Naive thymus-derived CD4-positive, alpha-beta T cell (primary cell): ENCODE measurements around the gene BOLA2B. TPM values are rescaled to one million over a fixed set of nuclear protein-coding genes. Genes with fewer than 3 reads are reported as not detected.

Source experiments
- polyA plus RNA-seq, 2 donors: library from polyadenylated mRNA; unstranded; fragments of 300-500 nt; fragmentation: Illumina TruSeq; gene quantifications; one replicate each; pipeline ENCODE4 v1.2.3, GENCODE V29; 2021
- total RNA-seq, 6 experiments: library from RNA in 5 of 6; stranded (reverse) in 5 of 6; gene quantifications; 1 replicate in 5 of 6; 2 replicates in 1 of 6; pipeline ENCODE4 v1.2.3 and lab custom pipeline; 2021 to 2026

Gene BOLA2B
- total and polyA plus RNA-seq, 7 experiments from 2014 or later = 51.3 to 205 (median 72.1) TPM

Other genes with a start within 250 kb of the BOLA2B start
- gene TMEM219, start 231.6 kb downstream of the BOLA2B start, total RNA-seq = 10 to 100 TPM; 64.3 to 89.7 (median 74.0) TPM
- 100 to 1,000 TPM; 205 to 212 TPM for gene TMEM219, start 231.6 kb downstream of the BOLA2B start, polyA plus RNA-seq
- gene TAOK2, start 219.8 kb downstream of the BOLA2B start, total RNA-seq = 10 to 100 TPM; 19.4 to 48.5 (median 42.9) TPM
- gene TAOK2, start 219.8 kb downstream of the BOLA2B start, polyA plus RNA-seq = 1 to 10 TPM; 2.9 to 8.1 TPM
- gene HIRIP3, start 198.0 kb downstream of the BOLA2B start, total RNA-seq = 10 to 100 TPM; 14.4 to 37.6 (median 17.2) TPM
- 10 to 100 TPM; 22.6 to 32.9 TPM for gene HIRIP3, start 198.0 kb downstream of the BOLA2B start, polyA plus RNA-seq
- 100 to 1,000 TPM in 2 of 5 experiments, 10 to 100 TPM in 3; 71.7 to 141 (median 95.8) TPM for gene INO80E, start 197.4 kb downstream of the BOLA2B start, total RNA-seq
- gene INO80E, start 197.4 kb downstream of the BOLA2B start, polyA plus RNA-seq = 1 to 10 TPM; 4.3 to 9.3 TPM
- gene DOC2A, start 182.6 kb downstream of the BOLA2B start, total RNA-seq = under 1 TPM in 2 of 5 experiments, not detected in 3; 0.46 to 0.54 TPM
- under 1 TPM in 1 of 2 donors, not detected in 1; 0.18 TPM for gene DOC2A, start 182.6 kb downstream of the BOLA2B start, polyA plus RNA-seq
- not detected for gene C16orf92, start 170.5 kb downstream of the BOLA2B start, total RNA-seq
- not detected for gene C16orf92, start 170.5 kb downstream of the BOLA2B start, polyA plus RNA-seq
- gene TLCD3B, start 162.4 kb downstream of the BOLA2B start, total RNA-seq = 1 to 10 TPM in 2 of 5 experiments, not detected in 3; 1.2 to 2.3 TPM
- gene TLCD3B, start 162.4 kb downstream of the BOLA2B start, polyA plus RNA-seq = not detected
- gene ALDOA, start 127.9 kb downstream of the BOLA2B start, total RNA-seq = 1,000 to 10,000 TPM in 1 of 5 experiments, 100 to 1,000 TPM in 4; 356 to 1,619 (median 584) TPM
- 1,000 to 10,000 TPM in 1 of 2 donors, 100 to 1,000 TPM in 1; 955 to 1,316 TPM for gene ALDOA, start 127.9 kb downstream of the BOLA2B start, polyA plus RNA-seq
- gene PPP4C, start 117.7 kb downstream of the BOLA2B start, total RNA-seq = 100 to 1,000 TPM in 2 of 5 experiments, 10 to 100 TPM in 3; 68.4 to 143 (median 86.0) TPM
- gene PPP4C, start 117.7 kb downstream of the BOLA2B start, polyA plus RNA-seq = 100 to 1,000 TPM; 176 TPM
- gene TBX6, start 101.7 kb downstream of the BOLA2B start, total RNA-seq = 1 to 10 TPM; 1.5 to 3.3 (median 1.6) TPM
- under 1 TPM in 1 of 2 donors, not detected in 1; 0.38 TPM for gene TBX6, start 101.7 kb downstream of the BOLA2B start, polyA plus RNA-seq
- 100 to 1,000 TPM in 3 of 5 experiments, 10 to 100 TPM in 2; 50.5 to 260 (median 130) TPM for gene YPEL3, start 97.5 kb downstream of the BOLA2B start, total RNA-seq
- 100 to 1,000 TPM; 242 to 308 TPM for gene YPEL3, start 97.5 kb downstream of the BOLA2B start, polyA plus RNA-seq
- 10 to 100 TPM in 4 of 5 experiments, 1 to 10 TPM in 1; 7.9 to 39.3 (median 12.3) TPM for gene GDPD3, start 80.1 kb downstream of the BOLA2B start, total RNA-seq
- not detected for gene GDPD3, start 80.1 kb downstream of the BOLA2B start, polyA plus RNA-seq
- gene MAPK3, start 70.4 kb downstream of the BOLA2B start, total RNA-seq = 10 to 100 TPM; 50.5 to 82.2 (median 64.3) TPM
- gene MAPK3, start 70.4 kb downstream of the BOLA2B start, polyA plus RNA-seq = 1 to 10 TPM; 7.5 to 8.3 TPM
- gene CORO1A, start 10.1 kb downstream of the BOLA2B start, total RNA-seq = 1,000 to 10,000 TPM in 1 of 5 experiments, 100 to 1,000 TPM in 4; 609 to 1,666 (median 826) TPM
- 1,000 to 10,000 TPM; 1,289 to 1,601 TPM for gene CORO1A, start 10.1 kb downstream of the BOLA2B start, polyA plus RNA-seq
- gene SLX1A, start 209 bp upstream of the BOLA2B start, total RNA-seq = 10 to 100 TPM; 41.8 to 84.5 (median 49.5) TPM
- gene SLX1A, start 209 bp upstream of the BOLA2B start, polyA plus RNA-seq = 10 to 100 TPM; 36.4 to 40.0 TPM
- gene SULT1A3, start 5.6 kb upstream of the BOLA2B start, total RNA-seq = 10 to 100 TPM; 25.3 to 34.8 (median 32.8) TPM
- 1 to 10 TPM in 1 of 2 donors, under 1 TPM in 1; 0.51 to 1.1 TPM for gene SULT1A3, start 5.6 kb upstream of the BOLA2B start, polyA plus RNA-seq
- gene NPIPB13, start 54.8 kb upstream of the BOLA2B start, total RNA-seq = 10 to 100 TPM; 13.3 to 33.3 (median 14.4) TPM
- 1 to 10 TPM in 1 of 2 donors, under 1 TPM in 1; 0.85 to 2.6 TPM for gene NPIPB13, start 54.8 kb upstream of the BOLA2B start, polyA plus RNA-seq
- gene CD2BP2, start 161.6 kb upstream of the BOLA2B start, total RNA-seq = 10 to 100 TPM; 37.5 to 77.0 (median 64.6) TPM
- gene CD2BP2, start 161.6 kb upstream of the BOLA2B start, polyA plus RNA-seq = 10 to 100 TPM; 18.7 to 24.4 TPM
- gene TBC1D10B, start 176.8 kb upstream of the BOLA2B start, total RNA-seq = 10 to 100 TPM; 23.2 to 70.0 (median 45.2) TPM
- 10 to 100 TPM in 1 of 2 donors, 1 to 10 TPM in 1; 7.6 to 13.6 TPM for gene TBC1D10B, start 176.8 kb upstream of the BOLA2B start, polyA plus RNA-seq
- gene MYL11, start 181.1 kb upstream of the BOLA2B start, total RNA-seq = 1 to 10 TPM in 2 of 5 experiments, under 1 TPM in 1, not detected in 2; 0.87 to 2.0 (median 1.6) TPM
- not detected for gene MYL11, start 181.1 kb upstream of the BOLA2B start, polyA plus RNA-seq
- 100 to 1,000 TPM; 176 to 355 (median 183) TPM for gene SEPTIN1, start 188.9 kb upstream of the BOLA2B start, total RNA-seq
- gene SEPTIN1, start 188.9 kb upstream of the BOLA2B start, polyA plus RNA-seq = 100 to 1,000 TPM; 221 to 257 TPM
- 10 to 100 TPM in 3 of 5 experiments, 1 to 10 TPM in 2; 6.0 to 16.0 (median 15.6) TPM for gene ZNF48, start 201.8 kb upstream of the BOLA2B start, total RNA-seq
- 10 to 100 TPM in 1 of 2 donors, 1 to 10 TPM in 1; 6.0 to 10.9 TPM for gene ZNF48, start 201.8 kb upstream of the BOLA2B start, polyA plus RNA-seq
- gene ZNF771, start 213.9 kb upstream of the BOLA2B start, total RNA-seq = 1 to 10 TPM; 1.2 to 9.0 (median 4.5) TPM
- 1 to 10 TPM; 3.1 to 9.4 TPM for gene ZNF771, start 213.9 kb upstream of the BOLA2B start, polyA plus RNA-seq
- 10 to 100 TPM; 11.6 to 74.1 (median 13.8) TPM for gene DCTPP1, start 236.4 kb upstream of the BOLA2B start, total RNA-seq
- 10 to 100 TPM; 75.0 to 81.1 TPM for gene DCTPP1, start 236.4 kb upstream of the BOLA2B start, polyA plus RNA-seq